Upper lobe of left lung (tissue), 4 donors: Measurements from ENCODE around the gene LRRC17.

Experiments
- EP300 ChIP-seq, 4 donors: sonication (generic); formaldehyde crosslinking; IDR thresholded peaks; one replicate each; pipeline ENCODE4 v1.5.1; 2017; ENCODE audit warnings: antibody characterized with exemption in 4 of 4, control low read depth in 2 of 4
- POLR2AphosphoS5 ChIP-seq, 2 donors: sonication (generic); formaldehyde crosslinking; IDR thresholded peaks; one replicate each; pipeline ENCODE4 v1.5.1; 2017; ENCODE audit warnings: antibody characterized with exemption in 2 of 2

DNA sequence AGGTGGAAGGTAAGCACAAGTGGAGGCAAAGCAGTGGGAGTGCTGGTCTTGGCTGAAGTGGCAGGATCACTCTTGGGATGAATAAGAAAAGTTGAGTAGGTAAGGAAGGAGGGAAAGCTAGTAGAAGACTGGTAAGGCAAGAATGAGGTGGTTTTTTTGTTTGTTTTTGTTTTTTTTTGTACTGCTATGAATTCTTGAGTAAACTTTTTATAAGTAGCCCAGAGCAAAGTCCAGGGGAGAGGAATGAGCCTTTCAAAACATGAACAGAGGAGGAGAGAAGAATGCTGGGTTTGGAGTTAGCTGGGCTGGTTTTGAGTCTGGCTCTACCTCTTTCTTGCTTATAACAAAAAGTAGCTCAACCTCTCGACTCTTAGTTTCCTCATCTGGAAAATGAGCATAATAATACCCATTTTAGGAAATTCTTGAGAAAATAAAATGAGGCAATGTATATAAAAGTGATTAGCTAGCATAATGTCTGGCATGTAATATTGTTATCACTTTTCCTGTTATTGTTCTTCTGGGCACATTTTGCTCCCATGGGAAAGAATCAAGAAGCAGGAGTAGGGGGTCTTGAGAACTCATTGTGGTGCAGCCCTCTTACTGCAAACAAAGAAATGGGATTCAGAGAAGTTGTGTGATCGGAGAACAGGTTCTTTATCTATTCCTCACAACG, 24.1 kb upstream of the LRRC17 start:
- TF ChIP-seq EP300 (IDR thresholded peaks at IDR 0.05) (no peak), POLR2AphosphoS5 (IDR thresholded peaks at IDR 0.05) (no peak)
